Heart right ventricle (tissue), 16 donors: ENCODE data around the gene PSD4. TPM values are rescaled to one million over a fixed set of nuclear protein-coding genes. Genes with fewer than 3 reads are reported as not detected.

Source experiments
- ATAC-seq, 8 donors: fragments of 200-7000 bp; cut with Tn5 transposase; one replicate each; pipeline ENCODE4 v1.9.1; 2020; ENCODE audit warnings: mild to moderate bottlenecking in 8 of 8, moderate library complexity in 8 of 8, moderate number of reproducible peaks in 1 of 8
- DNase-seq, 2 donors: peaks; one replicate each; pipeline ENCODE4 v3.0.0-alpha.2; 2020
- H3K27ac ChIP-seq, 10 donors: fragments of 200-600 bp; sonication (generic) in 2 of 10; one replicate each; pipeline versions ENCODE4 v1.5.0 to v1.8.0; 2020 to 2022; ENCODE audit warnings: mild to moderate bottlenecking in 3 of 10
- H3K27me3 ChIP-seq, 7 donors: fragments of 200-600 bp; one replicate each; pipeline ENCODE4 v1.8.0; 2021 to 2022; ENCODE audit warnings: mild to moderate bottlenecking in 2 of 7
- H3K36me3 ChIP-seq, 9 donors: fragments of 200-600 bp; sonication (generic) in 1 of 9; one replicate each; pipeline versions ENCODE4 v1.5.0 to v1.8.0; 2020 to 2022; ENCODE audit warnings: mild to moderate bottlenecking in 2 of 9
- H3K4me1 ChIP-seq, 9 donors: fragments of 200-600 bp; sonication (generic) in 1 of 9; one replicate each; pipeline versions ENCODE4 v1.5.0 to v1.8.0; 2020 to 2022; ENCODE audit warnings: mild to moderate bottlenecking in 4 of 9
- H3K4me3 ChIP-seq, 10 donors: fragments of 200-600 bp; sonication (generic) in 2 of 10; one replicate each; pipeline versions ENCODE4 v1.5.0 to v1.8.0; 2020 to 2022; ENCODE audit warnings: mild to moderate bottlenecking in 7 of 10, moderate library complexity in 2 of 10
- H3K9me3 ChIP-seq, 11 donors: fragments of 200-600 bp in 10 of 11; sonication (generic) in 2 of 11; one replicate each; pipeline versions ENCODE4 v1.5.0 to v1.8.0; 2013 to 2022; ENCODE audit warnings: mild to moderate bottlenecking in 2 of 11, control low read depth in 1 of 11, moderate library complexity in 1 of 11
- WGBS, 2 donors: extraction: QIAGEN DNeasy Blood & Tissue Kit; methylation state at CpG; one replicate each; pipeline ENCODE4 v1.1.7; 2013; ENCODE audit warnings: inconsistent platforms in 1 of 2; 5-methylcytosine and 5-hydroxymethylcytosine counted together
- intact Hi-C, 10 donors: fragments of 100-400 bp; cut with DNase I; formaldehyde crosslinking; loops; one replicate each; pipeline versions ENCODE4 v1.11.1 to v1.14.2; 2022
- polyA plus RNA-seq, 2 donors: library from polyadenylated mRNA; stranded (reverse); fragments of 200-250 nt; gene quantifications; one replicate each; pipeline ENCODE4 v1.2.3, GENCODE V29; 2013
- total RNA-seq, 10 donors: library from RNA; stranded (reverse); fragmentation: NEBNext Ultra II Directional in 3 of 10; extraction: Animal tissue kit (Norgen Biotek cat#: 25700) in 3 of 10; gene quantifications; one replicate each; pipeline versions ENCODE4 v1.2.1 to v1.2.4, GENCODE V29; 2021 to 2023
- TF ChIP-seq, protein P1 (sequence below), 9 donors: fragments of 200-600 bp; sonication (generic) in 2 of 9; IDR thresholded peaks; one replicate each; pipeline versions ENCODE4 v1.5.0 to v1.8.0; 2021 to 2022; ENCODE audit warnings: antibody characterized with exemption in 9 of 9, mild to moderate bottlenecking in 5 of 9, moderate library complexity in 1 of 9
- donor health status: Arrhythmogenic right ventricular cardiomyopathy.
- donor health status: ischemic (EF 13 %, LVEDD 7.1; RV severe dilation, severe dysfunction).
- donor health status: healthy with polysubstance abuse.
- donor health status: DM: no; HTN: yes; CAD: no.
- donor health status: DM: no; HTN: no; CAD: no.
- donor health status: ischemic (EF 25% LVEDD 6.9; RV normal size, moderate dysfunction).
- donor health status: ischemic (EF 25% LVEDD 5.7; RV mildly dilated, moderate dysfunction).
- donor health status: healthy.
- donor health status: DM: yes; HTN: yes; CAD: no.
- donor health status: Ischemic cardiomyopathy.
- donor health status: ischemic (EF 35%, LVEDD 5.7; RV mildly dilated, moderate dysfunction).
- donor health status: nonischemic (EF 11% LVEDD 7.7; RV severe dilation, severe dysfunction).
- donor health status: DM: yes; HTN: yes; CAD: no.
- donor health status: PGD.
- donor health status: ischemic (EF 29% LVEDD 5.4; RV normal size, mild dysfunction).
- donor health status: nonischemic (EF 23%, LVEDD 6.1; RV moderate dilation, normal function).

The PSD4 gene
- total and polyA plus RNA-seq, 12 donors, result 1.0 to 13.0 (median 1.7) TPM

DNA sequence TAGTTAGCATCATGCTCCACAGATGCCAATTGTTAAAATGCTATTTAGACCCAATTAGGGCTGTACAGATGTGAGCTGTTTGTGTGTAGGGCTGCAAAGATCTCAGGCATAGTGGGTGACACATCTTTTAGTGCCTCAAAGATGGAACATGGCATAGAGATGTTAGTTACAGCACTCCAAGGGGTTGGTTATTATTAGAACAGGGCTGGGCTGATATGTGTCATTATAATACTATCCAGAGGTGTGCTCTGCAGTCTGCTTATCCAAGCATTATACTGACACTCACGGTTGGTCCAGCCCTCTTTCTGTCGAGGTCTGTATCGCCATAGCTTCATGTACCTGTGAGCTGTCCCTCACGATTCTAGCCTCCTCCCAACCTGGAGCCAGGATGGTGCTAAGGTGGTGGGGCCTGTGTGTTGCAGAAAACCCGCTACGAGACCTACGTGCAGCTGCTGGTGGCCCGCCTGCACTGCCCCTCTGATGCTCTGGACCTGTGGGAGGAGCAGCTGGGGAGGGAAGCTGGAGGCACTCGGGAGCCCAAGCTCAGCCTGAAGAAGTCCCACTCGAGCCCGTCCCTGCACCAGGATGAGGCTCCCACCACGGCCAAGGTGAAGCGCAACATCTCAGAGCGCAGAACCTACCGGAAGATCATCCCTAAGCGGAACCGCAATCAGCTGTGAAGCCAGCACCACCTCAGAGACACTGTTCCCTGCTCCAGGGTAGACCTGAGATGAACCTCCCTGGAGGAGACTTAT lies 27.1 kb downstream of the PSD4 start:
- H3K4me3 ChIP-seq, result no peak overlapping the region
- TF ChIP-seq, protein P1, sequence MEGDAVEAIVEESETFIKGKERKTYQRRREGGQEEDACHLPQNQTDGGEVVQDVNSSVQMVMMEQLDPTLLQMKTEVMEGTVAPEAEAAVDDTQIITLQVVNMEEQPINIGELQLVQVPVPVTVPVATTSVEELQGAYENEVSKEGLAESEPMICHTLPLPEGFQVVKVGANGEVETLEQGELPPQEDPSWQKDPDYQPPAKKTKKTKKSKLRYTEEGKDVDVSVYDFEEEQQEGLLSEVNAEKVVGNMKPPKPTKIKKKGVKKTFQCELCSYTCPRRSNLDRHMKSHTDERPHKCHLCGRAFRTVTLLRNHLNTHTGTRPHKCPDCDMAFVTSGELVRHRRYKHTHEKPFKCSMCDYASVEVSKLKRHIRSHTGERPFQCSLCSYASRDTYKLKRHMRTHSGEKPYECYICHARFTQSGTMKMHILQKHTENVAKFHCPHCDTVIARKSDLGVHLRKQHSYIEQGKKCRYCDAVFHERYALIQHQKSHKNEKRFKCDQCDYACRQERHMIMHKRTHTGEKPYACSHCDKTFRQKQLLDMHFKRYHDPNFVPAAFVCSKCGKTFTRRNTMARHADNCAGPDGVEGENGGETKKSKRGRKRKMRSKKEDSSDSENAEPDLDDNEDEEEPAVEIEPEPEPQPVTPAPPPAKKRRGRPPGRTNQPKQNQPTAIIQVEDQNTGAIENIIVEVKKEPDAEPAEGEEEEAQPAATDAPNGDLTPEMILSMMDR (IDR thresholded peaks at IDR 0.05), result no peak
- intact Hi-C loops, result loop anchor here in 8 of 10 donors (5.0 kb wide), 4 partner anchors 46 to 171 kb away; no protein-coding TSS in a partner anchor
- no peaks in the 10 kb centered on the region for H3K9me3 ChIP-seq
- WGBS, 2 donors, result 80 to 86% methylated on average over 17 of the region's 17 CpGs
- H3K4me1 ChIP-seq, result peaks cover 0 to 18% (median 13%) of the 10 kb centered on the region in 9 donors
- H3K36me3 ChIP-seq, result peaks cover 0 to 57% (median 0%) of the 10 kb centered on the region in 9 donors
- no peaks in the 10 kb centered on the region for H3K27me3 ChIP-seq
- DNase-seq (no peak), ATAC-seq (peak in 1 of 8 donors; percentile 19)
- no peak overlapping the region for H3K27ac ChIP-seq

DNA sequence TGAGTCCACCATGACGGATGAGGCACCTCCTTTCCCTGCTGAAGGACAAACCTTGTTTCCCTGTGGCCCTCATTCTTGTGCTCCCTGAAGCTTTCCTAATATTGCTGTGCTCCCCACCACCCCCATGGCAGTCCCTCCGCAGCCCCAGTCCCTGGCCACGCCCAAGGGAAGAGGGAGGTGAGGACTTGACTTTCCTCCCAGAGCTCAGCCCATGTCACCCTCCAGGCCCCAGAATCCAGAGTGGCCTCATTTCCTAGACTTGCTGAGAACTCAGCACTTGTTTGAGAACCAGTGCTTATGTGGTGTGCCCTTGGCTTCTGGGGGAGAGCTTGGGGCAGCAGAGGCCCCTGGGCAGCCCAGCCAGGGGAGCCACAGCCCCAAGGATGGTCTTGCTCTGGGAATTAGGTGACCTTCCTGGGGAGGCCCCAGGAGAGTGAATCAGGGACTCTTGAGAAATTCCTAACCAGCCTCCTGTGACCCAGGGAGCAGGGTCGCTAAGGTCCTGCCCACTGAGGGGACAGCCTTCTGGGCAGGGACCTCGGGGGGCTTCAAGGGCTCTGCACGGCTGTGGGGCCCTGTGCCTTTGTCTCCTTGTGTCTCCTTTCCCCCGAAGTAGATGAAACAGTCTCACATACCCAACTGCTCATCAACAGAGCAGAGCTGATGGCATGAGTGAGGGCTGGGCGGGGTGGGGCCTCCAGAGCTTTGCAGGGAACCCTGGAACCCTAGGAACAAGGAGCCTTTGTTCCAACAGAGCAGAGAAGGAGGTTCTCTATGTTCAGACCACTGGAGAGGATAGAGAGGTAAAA lies 27.9 kb downstream of the PSD4 start:
- TF ChIP-seq, protein P1 (IDR thresholded peaks at IDR 0.05), result no peak
- Histone ChIP-seq H3K27me3 (no peaks in the 10 kb centered on the region), H3K4me3 (no peak overlapping the region), H3K27ac (no peak overlapping the region), H3K4me1 (peaks cover 0 to 18% (median 13%) of the 10 kb centered on the region in 9 donors), H3K36me3 (peaks cover 0 to 49% (median 0%) of the 10 kb centered on the region in 9 donors), H3K9me3 (no peaks in the 10 kb centered on the region)
- intact Hi-C loops, result loop anchor here in 9 of 10 donors (2.0 to 5.0 kb wide), 5 partner anchors 46 to 171 kb away; no protein-coding TSS in a partner anchor
- ATAC-seq (no peak), DNase-seq (no peak)
- 81 to 85% methylated on average over 8 of the region's 8 CpGs for WGBS, 2 donors

GRCh38 chr2:113202305-113203216 lies 28.8 kb downstream of the PSD4 start:
- no peaks in the 10 kb centered on the region for H3K27me3 ChIP-seq
- peaks cover 0 to 41% (median 0%) of the 10 kb centered on the region in 9 donors for H3K36me3 ChIP-seq
- peaks cover 0 to 18% (median 13%) of the 10 kb centered on the region in 9 donors for H3K4me1 ChIP-seq
- TF ChIP-seq, protein P1 (IDR thresholded peaks at IDR 0.05), result no peak
- H3K4me3 ChIP-seq, result no peak overlapping the region
- 80 to 83% methylated on average over 13 of the region's 13 CpGs for WGBS, 2 donors
- ATAC-seq (no peak), DNase-seq (no peak)
- no peaks in the 10 kb centered on the region for H3K9me3 ChIP-seq
- intact Hi-C loops, result loop anchor here in 9 of 10 donors (2.0 to 5.0 kb wide), 5 partner anchors 45 to 170 kb away; no protein-coding TSS in a partner anchor
- H3K27ac ChIP-seq, result no peak overlapping the region
